ENCODE measurements around the gene BACH2. TPM values are rescaled to one million over a fixed set of nuclear protein-coding genes. Genes with fewer than 3 reads are reported as not detected.

The BACH2 gene
- polyA plus RNA-seq, 1 donor from 2014 or later: 45.5 TPM

DNA sequence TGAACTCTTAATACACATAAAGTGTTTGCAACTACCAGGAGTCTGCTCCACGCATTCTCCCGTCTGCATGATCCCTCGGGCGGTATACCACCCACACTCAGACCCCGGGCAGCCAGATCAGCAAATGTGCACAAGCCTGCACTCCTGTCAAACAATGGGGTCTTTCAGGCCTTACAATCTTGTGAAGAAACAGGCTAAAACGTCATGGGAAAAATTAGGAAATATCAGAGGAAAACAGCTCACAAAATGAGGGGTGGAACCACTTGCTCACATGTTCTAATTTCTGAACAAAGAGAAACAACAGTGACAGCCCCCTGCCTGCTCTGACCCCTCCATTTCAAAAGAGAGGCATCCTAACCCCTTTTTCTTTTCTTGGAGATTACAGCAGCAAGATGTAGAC, 69.4 kb downstream of the BACH2 start:
- no peaks in the 10 kb centered on the region for H3K27me3 ChIP-seq (ENCODE audit: insufficient read depth, low read depth, low read length)
- no peak for TF ChIP-seq CTCF (IDR thresholded peaks at IDR 0.05; ENCODE audit: poor library complexity, severe bottlenecking)
- no peak for TF ChIP-seq MXI1 (conservative IDR thresholded peaks at IDR 0.05; ENCODE audit: poor library complexity, severe bottlenecking)
- TF ChIP-seq RAD21 (conservative IDR thresholded peaks at IDR 0.05): no peak
- TF ChIP-seq EZH2 (IDR thresholded peaks at IDR 0.05; ENCODE audit: borderline replicate concordance, insufficient read depth, low read length, poor library complexity, severe bottlenecking): no peak
- TF ChIP-seq SMC3 (conservative IDR thresholded peaks at IDR 0.05; ENCODE audit: poor library complexity): no peak
- no peak for TF ChIP-seq REST (IDR thresholded peaks at IDR 0.05; ENCODE audit: borderline replicate concordance)
- TF ChIP-seq EP300 (conservative IDR thresholded peaks at IDR 0.05; ENCODE audit: poor library complexity, severe bottlenecking): no peak
- no peaks in the 10 kb centered on the region for H4K20me1 ChIP-seq (ENCODE audit: insufficient read depth)
- no peaks in the 10 kb centered on the region for H3K9me3 ChIP-seq (ENCODE audit: low read length)
- H3K27ac ChIP-seq (ENCODE audit: low read length): no peak overlapping the region
- peaks cover 12% of the 10 kb centered on the region for H3K79me2 ChIP-seq (replicated peaks; ENCODE audit: insufficient read depth, low read length)
- no peaks in the 10 kb centered on the region for H3F3A ChIP-seq (ENCODE audit: insufficient read depth, low read length, poor library complexity, severe bottlenecking)
- no peaks in the 10 kb centered on the region for H3K9me2 ChIP-seq (ENCODE audit: insufficient read depth, low read length)
- H3K4me3 ChIP-seq (ENCODE audit: low read length): no peak overlapping the region
- no peak overlapping the region for H3K4me2 ChIP-seq (ENCODE audit: low read length)
- no peak overlapping the region for H2AFZ ChIP-seq (ENCODE audit: low read depth, low read length)
- no peaks in the 10 kb centered on the region for H3K36me3 ChIP-seq (ENCODE audit: insufficient read depth, low read length)
- no peak overlapping the region for H3K9ac ChIP-seq (ENCODE audit: low read length)

DNA sequence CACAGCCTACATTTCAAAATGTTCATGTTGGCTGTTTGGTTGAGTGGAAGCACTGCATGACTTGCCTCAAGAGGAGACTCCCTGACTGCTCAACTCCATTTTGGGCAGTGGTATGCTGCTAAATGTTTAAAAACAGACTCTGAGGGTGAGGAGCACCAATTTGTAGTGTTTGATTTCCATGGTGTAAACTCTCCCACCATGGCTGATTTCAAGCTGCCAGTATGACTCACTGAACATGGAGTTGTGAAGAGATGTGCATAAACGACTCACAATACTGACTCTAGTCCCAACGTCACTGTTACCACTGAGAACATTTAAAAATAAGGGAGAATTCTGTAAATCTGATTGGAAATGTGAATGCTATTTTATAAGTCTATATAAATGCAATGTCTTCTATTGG, 70.4 kb downstream of the BACH2 start:
- no peak for TF ChIP-seq SMC3 (conservative IDR thresholded peaks at IDR 0.05; ENCODE audit: poor library complexity)
- TF ChIP-seq REST (IDR thresholded peaks at IDR 0.05; ENCODE audit: borderline replicate concordance): no peak
- no peak for TF ChIP-seq CTCF (IDR thresholded peaks at IDR 0.05; ENCODE audit: poor library complexity, severe bottlenecking)
- no peak for TF ChIP-seq TAF1 (IDR thresholded peaks at IDR 0.05; ENCODE audit: low read depth)
- TF ChIP-seq EZH2 (IDR thresholded peaks at IDR 0.05; ENCODE audit: borderline replicate concordance, insufficient read depth, low read length, poor library complexity, severe bottlenecking): no peak
- TF ChIP-seq RAD21 (conservative IDR thresholded peaks at IDR 0.05): no peak
- TF ChIP-seq EP300 (conservative IDR thresholded peaks at IDR 0.05; ENCODE audit: poor library complexity, severe bottlenecking): no peak
- no peak for TF ChIP-seq POLR2AphosphoS5 (IDR thresholded peaks at IDR 0.05)
- TF ChIP-seq MXI1 (conservative IDR thresholded peaks at IDR 0.05; ENCODE audit: poor library complexity, severe bottlenecking): no peak
- H3K79me2 ChIP-seq (replicated peaks; ENCODE audit: insufficient read depth, low read length): peaks cover 20% of the 10 kb centered on the region
- no peak overlapping the region for H3K27ac ChIP-seq (ENCODE audit: low read length)
- H3K9ac ChIP-seq (ENCODE audit: low read length): no peak overlapping the region
- H3F3A ChIP-seq (ENCODE audit: insufficient read depth, low read length, poor library complexity, severe bottlenecking): no peaks in the 10 kb centered on the region
- H3K9me2 ChIP-seq (ENCODE audit: insufficient read depth, low read length): no peaks in the 10 kb centered on the region
- H3K9me3 ChIP-seq (ENCODE audit: low read length): no peaks in the 10 kb centered on the region
- no peaks in the 10 kb centered on the region for H3K36me3 ChIP-seq (ENCODE audit: insufficient read depth, low read length)
- no peak overlapping the region for H3K4me3 ChIP-seq (ENCODE audit: low read length)
- no peak overlapping the region for H2AFZ ChIP-seq (ENCODE audit: low read depth, low read length)
- H4K20me1 ChIP-seq (ENCODE audit: insufficient read depth): no peaks in the 10 kb centered on the region
- H3K27me3 ChIP-seq (ENCODE audit: insufficient read depth, low read depth, low read length): no peaks in the 10 kb centered on the region
- H3K4me2 ChIP-seq (ENCODE audit: low read length): no peak overlapping the region
